AG09309 (cell line): ENCODE data around the gene GPR12.

Source experiments
- DNase-seq: peaks from one replicate; pipeline ENCODE4 v3.0.0-alpha.2; 2010; ENCODE audit warnings: low read depth
- H3K4me3 ChIP-seq: 2 replicates; pipeline ENCODE4 v1.5.1; 2011; ENCODE audit warnings: mild to moderate bottlenecking, low read depth, low read length, moderate library complexity; ENCODE audit not compliant: control insufficient read depth
- TF ChIP-seq, protein P1 (sequence below): IDR thresholded peaks from 2 replicates; pipeline ENCODE4 v1.5.1; 2011; ENCODE audit warnings: mild to moderate bottlenecking, low read depth, low read length, inconsistent platforms; ENCODE audit not compliant: insufficient read depth, control insufficient read depth; ENCODE audit errors: missing control alignments

Gene GPR12, protein sequence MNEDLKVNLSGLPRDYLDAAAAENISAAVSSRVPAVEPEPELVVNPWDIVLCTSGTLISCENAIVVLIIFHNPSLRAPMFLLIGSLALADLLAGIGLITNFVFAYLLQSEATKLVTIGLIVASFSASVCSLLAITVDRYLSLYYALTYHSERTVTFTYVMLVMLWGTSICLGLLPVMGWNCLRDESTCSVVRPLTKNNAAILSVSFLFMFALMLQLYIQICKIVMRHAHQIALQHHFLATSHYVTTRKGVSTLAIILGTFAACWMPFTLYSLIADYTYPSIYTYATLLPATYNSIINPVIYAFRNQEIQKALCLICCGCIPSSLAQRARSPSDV

DNA sequence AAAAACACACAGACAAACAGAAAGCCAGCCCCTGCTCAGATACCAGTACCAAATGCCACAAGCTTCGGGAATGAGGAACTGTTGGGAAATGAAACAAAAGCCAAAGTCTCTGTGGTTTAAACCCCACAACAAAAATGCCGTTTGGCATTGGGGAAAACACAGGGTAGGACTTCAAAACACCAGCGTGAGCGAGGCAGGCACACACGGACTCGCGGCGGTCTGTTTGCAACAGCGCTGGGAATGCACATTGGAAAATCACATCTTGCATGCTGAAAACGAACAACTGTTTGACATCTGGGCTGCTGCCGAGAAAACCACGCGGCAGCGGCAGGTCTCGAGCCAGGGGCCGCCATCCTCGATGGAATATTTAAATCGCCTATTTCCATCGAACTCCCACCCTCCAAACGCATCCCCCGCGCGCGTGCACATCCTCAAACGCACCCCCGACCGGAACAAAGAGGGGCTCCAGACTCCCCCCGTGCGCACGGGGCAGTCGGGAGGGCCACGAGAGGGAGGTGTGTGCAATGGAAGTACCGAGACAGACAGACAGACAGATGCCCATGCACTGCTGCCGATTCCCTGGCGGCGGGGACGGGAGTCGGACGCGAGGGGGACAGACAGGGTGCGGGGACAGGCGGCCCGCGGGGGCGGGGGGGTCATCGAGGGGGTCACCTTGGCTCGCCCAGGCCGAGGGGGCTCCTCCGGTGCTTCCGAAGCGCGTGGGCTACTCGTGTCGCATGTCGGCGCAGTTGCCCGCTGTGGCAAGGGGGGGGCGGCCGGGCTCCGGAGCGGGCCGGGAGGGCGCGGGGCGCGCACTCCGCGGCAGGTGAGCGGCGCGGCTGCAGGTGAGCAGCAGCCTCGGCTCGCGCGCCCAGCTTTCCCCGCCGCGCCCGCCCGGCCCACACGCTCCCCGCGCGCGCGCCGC lies at the start of gene GPR12:
Gene GPR12 (minus strand): TSS at position 880 of the 925 bp plus-strand sequence. CDS start 959 bp downstream, outside the sequence.
- TF ChIP-seq, protein P1, sequence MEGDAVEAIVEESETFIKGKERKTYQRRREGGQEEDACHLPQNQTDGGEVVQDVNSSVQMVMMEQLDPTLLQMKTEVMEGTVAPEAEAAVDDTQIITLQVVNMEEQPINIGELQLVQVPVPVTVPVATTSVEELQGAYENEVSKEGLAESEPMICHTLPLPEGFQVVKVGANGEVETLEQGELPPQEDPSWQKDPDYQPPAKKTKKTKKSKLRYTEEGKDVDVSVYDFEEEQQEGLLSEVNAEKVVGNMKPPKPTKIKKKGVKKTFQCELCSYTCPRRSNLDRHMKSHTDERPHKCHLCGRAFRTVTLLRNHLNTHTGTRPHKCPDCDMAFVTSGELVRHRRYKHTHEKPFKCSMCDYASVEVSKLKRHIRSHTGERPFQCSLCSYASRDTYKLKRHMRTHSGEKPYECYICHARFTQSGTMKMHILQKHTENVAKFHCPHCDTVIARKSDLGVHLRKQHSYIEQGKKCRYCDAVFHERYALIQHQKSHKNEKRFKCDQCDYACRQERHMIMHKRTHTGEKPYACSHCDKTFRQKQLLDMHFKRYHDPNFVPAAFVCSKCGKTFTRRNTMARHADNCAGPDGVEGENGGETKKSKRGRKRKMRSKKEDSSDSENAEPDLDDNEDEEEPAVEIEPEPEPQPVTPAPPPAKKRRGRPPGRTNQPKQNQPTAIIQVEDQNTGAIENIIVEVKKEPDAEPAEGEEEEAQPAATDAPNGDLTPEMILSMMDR: no peak
- no peak for DNase-seq

DNA sequence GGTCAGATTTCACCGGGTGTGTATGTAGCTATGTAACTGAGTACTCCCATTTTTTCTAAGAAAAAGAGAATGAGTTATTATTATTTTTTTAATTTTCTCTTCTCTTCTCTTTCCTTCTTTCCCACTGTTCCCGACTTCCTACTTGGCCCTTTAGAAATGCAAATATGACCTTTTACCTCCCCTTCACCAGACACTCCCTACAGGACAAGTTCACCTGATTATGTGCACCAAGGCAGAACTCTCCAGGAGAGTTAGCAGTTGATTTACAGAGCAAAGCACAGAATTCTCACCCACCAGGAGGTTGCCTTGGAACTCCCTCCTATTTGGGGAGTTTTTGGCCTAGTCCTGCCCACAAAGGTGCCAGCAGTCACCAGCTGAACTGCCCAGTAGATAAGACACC lies 49.5 kb upstream of the GPR12 start:
- H3K4me3 ChIP-seq: no peak overlapping the region
- no peak for DNase-seq
- TF ChIP-seq, protein P1: no peak

More for the DNA sequence above, at the start of gene GPR12:
- H3K4me3 ChIP-seq: peak within 1 kb of the TSS; percentile 1; the same call in 1 of the 2 replicates

DNA sequence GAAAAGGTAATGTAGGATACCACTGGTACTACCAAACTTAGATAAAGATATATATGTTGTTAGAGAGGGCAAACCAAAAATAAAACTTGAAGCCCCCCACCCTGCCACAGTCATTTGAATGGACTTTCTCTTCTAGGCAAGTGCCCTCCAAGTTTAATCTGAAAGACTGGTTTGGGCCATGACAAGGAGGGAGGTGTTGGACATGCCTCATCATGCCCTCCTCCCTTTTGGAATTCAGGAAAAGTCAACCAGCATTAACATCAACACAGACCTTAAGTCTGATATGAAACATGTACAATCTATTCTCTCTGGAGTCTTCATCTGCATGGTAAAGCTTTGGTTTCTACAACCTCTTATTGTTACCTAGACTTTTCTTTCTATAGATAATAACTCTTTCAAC lies 46.3 kb upstream of the GPR12 start:
- DNase-seq: no peak
- TF ChIP-seq, protein P1: no peak
- H3K4me3 ChIP-seq: no peak overlapping the region

DNA sequence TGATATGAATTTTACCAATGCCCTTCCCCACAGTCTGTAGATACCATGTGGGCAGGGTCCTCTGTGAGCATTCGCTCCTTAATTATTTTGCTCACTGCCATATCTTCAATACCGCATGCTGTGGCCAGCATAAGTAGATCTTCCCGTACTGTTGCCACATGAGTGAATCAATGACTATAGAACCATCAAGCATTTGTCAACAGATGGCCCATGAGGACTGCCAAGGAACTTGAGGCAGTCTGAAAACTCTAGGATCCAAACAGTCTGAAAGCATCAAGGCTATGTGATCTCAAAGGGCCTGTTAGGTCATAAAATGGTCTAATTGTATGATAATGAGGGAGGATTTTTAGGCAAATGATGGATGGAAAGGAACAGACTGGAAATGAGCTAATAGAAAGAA lies 27.4 kb upstream of the GPR12 start:
- TF ChIP-seq, protein P1: no peak
- no peak overlapping the region for H3K4me3 ChIP-seq
- no peak for DNase-seq

DNA sequence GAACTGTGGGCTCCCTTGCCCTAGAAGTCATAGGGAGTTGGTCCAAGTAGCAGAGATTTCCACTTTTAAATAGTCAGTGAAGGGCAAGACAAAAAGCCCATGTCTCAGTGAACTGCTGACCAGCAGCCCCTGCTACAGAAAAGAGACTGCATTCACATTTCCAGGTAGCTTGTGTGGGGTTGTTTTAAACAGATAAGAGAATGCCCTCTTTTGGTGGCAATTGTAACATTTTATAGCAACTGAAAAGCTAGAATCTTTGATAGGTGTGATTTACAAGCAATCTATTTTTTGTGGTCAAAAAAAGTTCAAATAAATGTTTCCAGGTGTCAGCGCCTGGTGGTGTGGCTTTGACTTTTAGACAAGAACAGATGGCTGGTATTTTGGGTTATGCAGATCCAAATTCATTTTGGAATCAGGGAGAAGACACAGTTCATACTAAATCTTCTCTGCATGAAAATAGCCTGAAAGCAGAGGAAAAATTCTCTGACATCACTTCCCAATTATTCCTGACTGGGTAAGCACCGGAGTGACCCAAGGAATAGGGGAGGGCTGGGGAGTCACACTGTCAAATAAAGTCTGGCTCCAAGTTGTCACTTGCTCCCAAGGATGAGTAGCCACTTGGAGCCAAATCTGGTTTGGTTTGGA lies 26.2 kb upstream of the GPR12 start:
- TF ChIP-seq, protein P1: no peak
- H3K4me3 ChIP-seq: no peak overlapping the region
- DNase-seq: no peak
